Uterus (tissue), 2 donors: ENCODE results near the gene PRKAR1B.

ENCODE experiments used
- POLR2A ChIP-seq, 2 donors: fragments of 450-650 bp; IDR thresholded peaks; one replicate each; pipeline ENCODE4 v1.6.1; 2016; ENCODE audit warnings: antibody characterized with exemption in 2 of 2, mild to moderate bottlenecking in 1 of 2, moderate library complexity in 1 of 2
- TF ChIP-seq, protein P1 (sequence below), 4 experiments: fragments of 200-600 bp in 2 of 4; fragments of 450-650 bp in 2 of 4; sonication (generic) in 2 of 4; IDR thresholded peaks; one replicate each; pipeline ENCODE4 v1.5.1; 2016 to 2019; ENCODE audit warnings: antibody characterized with exemption in 4 of 4, mild to moderate bottlenecking in 2 of 4, moderate library complexity in 1 of 4

DNA sequence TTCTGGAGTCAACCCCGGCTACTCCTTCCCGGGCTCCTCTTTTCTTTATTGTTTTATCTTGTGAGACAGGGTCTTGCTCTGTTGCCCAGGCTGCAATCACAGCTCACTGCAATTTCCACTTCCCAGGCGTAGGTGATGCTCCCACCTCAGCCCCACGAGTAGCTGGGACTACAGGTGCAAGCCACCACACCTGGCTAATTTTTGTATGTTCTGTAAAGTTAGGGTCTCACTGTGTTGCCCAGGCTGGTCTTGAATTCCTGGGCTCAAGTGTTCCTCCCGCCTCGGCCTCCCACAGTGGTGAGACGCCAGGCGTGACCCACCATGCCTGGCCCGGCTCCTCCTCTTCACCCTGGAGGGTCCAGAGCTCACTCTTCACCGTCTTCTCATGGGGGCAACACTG lies 192.1 kb downstream of the PRKAR1B start:
- TF ChIP-seq, protein P1, sequence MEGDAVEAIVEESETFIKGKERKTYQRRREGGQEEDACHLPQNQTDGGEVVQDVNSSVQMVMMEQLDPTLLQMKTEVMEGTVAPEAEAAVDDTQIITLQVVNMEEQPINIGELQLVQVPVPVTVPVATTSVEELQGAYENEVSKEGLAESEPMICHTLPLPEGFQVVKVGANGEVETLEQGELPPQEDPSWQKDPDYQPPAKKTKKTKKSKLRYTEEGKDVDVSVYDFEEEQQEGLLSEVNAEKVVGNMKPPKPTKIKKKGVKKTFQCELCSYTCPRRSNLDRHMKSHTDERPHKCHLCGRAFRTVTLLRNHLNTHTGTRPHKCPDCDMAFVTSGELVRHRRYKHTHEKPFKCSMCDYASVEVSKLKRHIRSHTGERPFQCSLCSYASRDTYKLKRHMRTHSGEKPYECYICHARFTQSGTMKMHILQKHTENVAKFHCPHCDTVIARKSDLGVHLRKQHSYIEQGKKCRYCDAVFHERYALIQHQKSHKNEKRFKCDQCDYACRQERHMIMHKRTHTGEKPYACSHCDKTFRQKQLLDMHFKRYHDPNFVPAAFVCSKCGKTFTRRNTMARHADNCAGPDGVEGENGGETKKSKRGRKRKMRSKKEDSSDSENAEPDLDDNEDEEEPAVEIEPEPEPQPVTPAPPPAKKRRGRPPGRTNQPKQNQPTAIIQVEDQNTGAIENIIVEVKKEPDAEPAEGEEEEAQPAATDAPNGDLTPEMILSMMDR (IDR thresholded peaks at IDR 0.05), result no peak
- TF ChIP-seq POLR2A (IDR thresholded peaks at IDR 0.05), result no peak
